OCI-LY3 (cell line): ENCODE data around the gene DRC1.

Source experiments
- CTCF ChIP-seq: fragments of 200-600, 300-600 bp; sonication (generic); IDR thresholded peaks from 2 replicates; pipeline ENCODE4 v1.5.1; 2014; ENCODE audit warnings: antibody characterized with exemption, low read length, low read depth
- EZH2phosphoT487 ChIP-seq: fragments of 200-600 bp; shearing (Covaris generic); IDR thresholded peaks from 2 replicates; pipeline ENCODE4 v1.6.1; 2018; ENCODE audit warnings: antibody characterized with exemption, mixed run types, low read depth

GRCh38 chr2:26475832-26476501 lies 74.2 kb downstream of the DRC1 start:
- TF ChIP-seq CTCF (no peak), EZH2phosphoT487 (no peak)
